Measurements from ENCODE around the gene TRNAU1AP.
"Not testable (repeated sequence)": the region's sequence is repeated elsewhere in the genome, so short reads cannot be mapped to it uniquely, and the experiment has no call there.

TRNAU1AP gene

DNA sequence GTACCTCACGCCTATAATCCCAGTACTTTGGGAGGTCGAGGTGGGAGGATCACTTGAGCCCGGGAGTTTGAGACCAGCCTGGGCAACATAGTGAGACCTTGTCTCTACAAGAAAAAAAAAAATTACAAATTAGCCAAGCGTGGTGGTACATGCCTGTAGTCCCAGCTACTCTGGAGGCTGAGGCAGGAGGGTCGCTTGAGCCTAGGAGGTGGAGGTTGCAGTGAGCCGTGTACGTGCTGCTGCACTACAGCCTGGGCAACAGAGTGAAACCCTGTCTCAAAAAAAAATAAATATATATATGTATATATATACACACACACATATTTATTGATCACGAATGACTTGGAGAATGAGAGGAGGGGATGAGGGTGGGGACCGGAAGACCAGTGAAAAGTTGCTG, 30.3 kb upstream of the TRNAU1AP start:
- DNase-seq: not testable (repeated sequence)

- DNase-seq: not testable (repeated sequence)
These were observed 27.8 kb upstream of the TRNAU1AP start for GRCh38 chr1:28525002-28525642.

GRCh38 chr1:28526886-28527285, 26.0 kb upstream of the TRNAU1AP start:
- no peak for DNase-seq

DNA sequence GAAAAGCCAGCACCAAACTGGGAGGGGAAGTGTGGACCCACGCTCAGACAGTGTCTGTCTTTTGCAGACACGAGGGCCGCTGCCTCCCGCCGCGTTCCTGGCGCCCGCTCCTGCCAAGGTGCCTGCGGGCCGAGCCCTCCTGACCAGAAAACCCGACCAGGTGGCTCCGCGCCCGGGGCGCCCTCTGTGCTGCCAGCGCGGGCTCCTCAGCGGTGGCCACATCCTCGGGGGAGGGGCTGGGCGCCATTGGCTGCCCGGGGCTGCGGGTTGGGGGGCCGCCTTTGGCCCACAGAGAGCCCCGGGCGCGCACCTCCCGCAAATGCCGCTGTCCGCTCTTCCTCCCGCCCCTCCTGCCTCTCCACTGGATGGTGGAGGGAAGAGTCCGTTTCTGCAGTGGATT, 22.4 kb upstream of the TRNAU1AP start:
- no peak for DNase-seq

GRCh38 chr1:28534671-28535070, 18.2 kb upstream of the TRNAU1AP start:
- DNase-seq: no peak

DNA sequence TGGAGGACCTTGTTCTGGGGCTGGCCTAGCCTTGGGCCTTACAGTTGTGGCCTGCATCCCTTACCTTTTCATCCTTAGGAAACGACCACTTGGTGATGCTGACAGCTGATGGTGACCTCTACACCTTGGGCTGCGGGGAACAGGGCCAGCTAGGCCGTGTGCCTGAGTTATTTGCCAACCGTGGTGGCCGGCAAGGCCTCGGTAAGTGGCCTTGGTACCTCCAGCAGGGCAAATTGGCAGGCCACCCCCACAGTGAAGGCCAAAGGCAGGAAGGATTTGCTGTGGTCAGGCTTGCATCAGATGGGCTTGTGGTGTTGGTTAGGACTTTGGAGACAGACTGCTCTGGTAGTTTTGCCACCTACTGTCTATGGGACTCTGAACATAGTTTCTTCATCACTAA, 17.7 kb upstream of the TRNAU1AP start:
- DNase-seq: no peak

DNA sequence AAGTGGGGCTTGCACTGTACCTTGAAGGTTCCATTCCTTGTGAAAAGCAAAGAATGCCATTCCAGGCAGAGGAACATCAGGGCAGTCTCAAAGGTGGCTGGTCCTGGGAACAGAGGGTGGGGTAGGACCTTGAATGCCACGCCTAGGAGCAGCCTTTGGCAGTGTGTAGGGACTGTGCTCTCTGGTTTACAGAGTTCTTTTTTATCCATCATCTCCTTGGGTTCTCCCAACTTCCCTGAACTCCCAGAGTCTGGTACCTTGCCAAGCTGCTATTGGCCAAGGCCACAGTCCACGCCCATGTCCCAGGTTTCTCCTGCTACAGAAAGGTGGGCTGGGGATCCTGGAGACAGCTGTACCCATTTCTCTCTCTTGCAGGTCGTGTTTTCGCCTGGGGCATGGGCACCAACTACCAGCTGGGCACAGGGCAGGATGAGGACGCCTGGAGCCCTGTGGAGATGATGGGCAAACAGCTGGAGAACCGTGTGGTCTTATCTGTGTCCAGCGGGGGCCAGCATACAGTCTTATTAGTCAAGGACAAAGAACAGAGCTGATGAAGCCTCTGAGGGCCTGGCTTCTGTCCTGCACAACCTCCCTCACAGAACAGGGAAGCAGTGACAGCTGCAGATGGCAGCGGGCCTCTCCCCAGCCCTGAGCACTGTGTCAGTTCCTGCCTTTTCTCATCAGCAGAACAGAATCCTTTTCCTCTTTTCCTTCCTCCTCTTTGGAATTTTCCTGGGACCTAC, 15.3 kb upstream of the TRNAU1AP start:
- no peak for DNase-seq

- DNase-seq: no peak
These were observed 14.6 kb upstream of the TRNAU1AP start for GRCh38 chr1:28538286-28538685.

DNA sequence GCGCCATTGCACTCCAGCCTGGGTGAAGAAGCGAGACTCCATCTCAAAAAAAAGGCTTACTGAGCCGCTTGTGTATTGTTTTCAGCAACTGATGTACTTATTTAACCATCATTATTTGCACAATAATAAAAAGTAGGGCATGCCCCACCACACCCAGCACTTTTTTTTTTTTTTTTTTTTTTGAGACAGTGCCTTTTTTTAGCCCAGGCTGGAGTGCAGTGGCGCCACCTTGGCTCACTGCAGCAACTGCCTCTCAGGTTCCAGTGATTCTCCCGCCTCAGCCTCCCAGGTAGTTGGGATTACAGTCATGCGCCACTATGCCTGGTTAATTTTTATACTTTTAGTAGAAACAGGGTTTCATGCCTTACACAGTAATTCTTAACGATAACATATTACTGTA, 12.2 kb upstream of the TRNAU1AP start:
- DNase-seq: no peak

- DNase-seq: not testable (repeated sequence)
These were observed 11.4 kb upstream of the TRNAU1AP start for GRCh38 chr1:28541414-28542015.

- no peak for DNase-seq
These were observed 7.6 kb upstream of the TRNAU1AP start for GRCh38 chr1:28545246-28545628.

- no peak for DNase-seq
These were observed 4.6 kb upstream of the TRNAU1AP start for GRCh38 chr1:28548318-28548717.

- DNase-seq: no peak
These were observed 1.5 kb upstream of the TRNAU1AP start for GRCh38 chr1:28551381-28551780.

DNA sequence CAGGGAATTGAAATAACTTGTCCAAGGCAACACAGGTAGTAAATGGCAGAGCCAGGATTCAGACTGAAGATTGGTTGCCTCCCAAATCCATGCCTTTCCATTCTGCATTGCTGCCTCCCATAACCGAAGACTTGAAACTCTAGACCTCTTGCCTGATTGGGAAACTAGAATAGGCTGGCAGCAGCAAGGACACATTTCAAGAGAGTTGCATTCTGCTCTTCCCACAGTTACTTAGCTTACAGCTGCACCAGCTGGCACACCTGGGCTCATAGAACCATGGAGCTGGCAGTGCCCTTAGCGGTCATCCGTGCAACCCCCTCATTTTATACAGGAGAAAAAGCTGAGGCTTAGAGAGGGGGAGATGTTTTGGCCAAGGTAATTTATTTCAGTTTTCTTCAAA, 8.0 kb downstream of the TRNAU1AP start:
- DNase-seq: no peak

GRCh38 chr1:28564310-28564709, 11.4 kb downstream of the TRNAU1AP start:
- no peak for DNase-seq

- DNase-seq: no peak
These were observed 12.2 kb downstream of the TRNAU1AP start for GRCh38 chr1:28565040-28565439.

DNA sequence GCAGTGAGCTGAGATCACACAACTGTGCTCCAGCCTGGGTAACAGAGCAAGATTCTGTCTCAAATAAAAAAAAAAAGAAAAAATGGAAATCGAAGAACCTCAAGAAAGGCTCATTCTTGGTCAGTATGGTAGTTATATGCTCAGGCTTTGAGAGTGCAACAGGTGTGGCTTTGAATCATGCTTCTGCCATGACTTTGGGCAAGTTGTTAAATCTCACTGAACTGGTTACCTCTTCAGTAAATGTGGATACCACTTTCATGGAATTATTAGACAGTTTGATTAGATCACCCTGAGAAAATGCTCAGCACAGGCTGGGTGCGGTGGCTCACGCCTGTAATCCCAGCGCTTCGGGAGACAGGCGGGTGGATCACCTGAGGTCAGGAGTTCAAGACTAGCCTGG, 12.8 kb downstream of the TRNAU1AP start:
- DNase-seq: no peak

DNA sequence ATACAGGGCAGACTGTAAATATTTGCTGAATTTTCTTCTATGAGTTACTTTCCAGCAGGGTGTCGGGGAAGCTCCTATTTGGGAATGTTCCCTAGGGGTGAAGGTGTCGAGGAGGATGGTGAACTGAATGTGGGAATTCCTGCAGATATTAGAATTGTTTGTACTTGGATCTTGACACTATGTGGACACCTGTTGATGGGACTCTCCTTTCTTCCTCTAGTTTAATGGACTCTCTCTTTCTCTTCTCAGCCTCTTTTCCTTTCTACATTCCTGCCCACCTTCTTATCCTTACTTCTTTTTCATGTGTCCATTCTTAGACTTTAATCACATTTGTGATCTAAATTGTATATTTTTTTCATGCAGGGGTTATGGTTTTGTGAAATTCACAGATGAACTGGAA, 14.0 kb downstream of the TRNAU1AP start:
- DNase-seq: no peak

GRCh38 chr1:28571911-28572310, 19.0 kb downstream of the TRNAU1AP start:
- no peak for DNase-seq

GRCh38 chr1:28572891-28573290, 20.0 kb downstream of the TRNAU1AP start:
- not testable (repeated sequence) for DNase-seq

DNA sequence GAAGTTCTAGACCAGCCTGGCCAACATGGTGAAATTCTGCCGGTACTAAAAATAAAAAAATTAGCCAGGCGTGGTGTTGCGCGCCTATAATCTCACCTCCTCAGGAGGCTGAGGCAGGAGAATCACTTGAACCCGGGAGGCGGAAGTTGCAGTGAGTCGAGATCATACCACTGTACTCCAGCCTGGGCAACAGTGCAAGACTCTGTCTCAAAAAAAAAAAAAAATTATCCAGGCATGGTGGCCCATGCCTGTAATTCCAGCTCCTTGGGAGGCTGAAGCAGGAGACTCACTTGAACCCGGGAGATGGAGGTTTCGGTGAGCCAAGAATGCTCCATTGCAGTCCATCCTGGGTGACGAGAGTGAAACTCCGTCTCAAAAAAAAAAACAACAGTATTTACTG, 20.7 kb downstream of the TRNAU1AP start:
- DNase-seq: no peak

GRCh38 chr1:28577052-28577678, 24.3 kb downstream of the TRNAU1AP start:
- DNase-seq: no peak

DNA sequence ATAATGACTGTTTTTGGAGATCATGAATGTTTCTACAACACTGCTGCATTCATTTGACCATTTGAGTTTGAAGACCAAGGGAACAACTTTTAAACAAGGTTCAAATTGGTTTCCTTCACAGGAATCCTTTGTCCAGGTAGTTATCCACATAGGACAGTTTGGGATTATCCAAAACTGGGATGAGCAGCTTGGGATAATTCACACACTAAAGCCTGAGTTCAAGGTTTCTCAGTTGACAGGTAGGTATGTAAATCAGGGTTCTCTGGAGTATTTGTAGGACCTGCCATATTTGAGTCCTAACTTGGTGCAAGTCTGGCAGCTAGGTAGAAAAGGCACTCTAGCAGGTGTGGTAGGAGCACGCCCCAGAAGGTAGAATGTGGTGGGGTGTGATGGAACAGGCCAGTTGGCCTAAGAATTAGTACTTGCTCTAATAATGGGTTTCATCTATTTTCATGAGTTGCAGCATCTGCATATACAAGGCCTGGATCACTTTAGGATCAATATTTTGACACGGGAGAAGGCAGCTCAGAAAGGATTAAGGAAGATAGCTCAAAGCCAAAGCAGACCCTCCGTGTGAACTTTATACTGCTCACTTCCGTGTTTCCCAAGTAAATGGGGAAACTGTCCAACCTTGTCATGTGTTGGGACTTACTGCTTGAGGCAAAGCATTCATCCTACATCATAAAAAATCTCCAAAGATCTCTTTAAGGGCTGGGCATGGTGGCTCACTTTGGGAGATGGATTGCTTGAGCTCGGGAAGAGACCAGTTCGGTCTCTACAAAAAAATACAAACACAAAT, 25.1 kb downstream of the TRNAU1AP start:
- no peak for DNase-seq
